HuH-7.5 (cell line): Measurements from ENCODE around the gene TMEM35A.
"Not testable (repeated sequence)": the region's sequence is repeated elsewhere in the genome, so short reads cannot be mapped to it uniquely, and the experiment has no call there.

ENCODE experiments used
- DNase-seq: peaks from one replicate; pipeline ENCODE4 v3.0.0; 2011; ENCODE audit warnings: low spot score

The TMEM35A gene, protein sequence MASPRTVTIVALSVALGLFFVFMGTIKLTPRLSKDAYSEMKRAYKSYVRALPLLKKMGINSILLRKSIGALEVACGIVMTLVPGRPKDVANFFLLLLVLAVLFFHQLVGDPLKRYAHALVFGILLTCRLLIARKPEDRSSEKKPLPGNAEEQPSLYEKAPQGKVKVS

GRCh38 chrX:101078716-101079598 lies at the start of gene TMEM35A:
Gene TMEM35A (plus strand): TSS chrX:101078879. CDS start chrX:101079003, 124 bp downstream.
- DNase-seq = no peak

DNA sequence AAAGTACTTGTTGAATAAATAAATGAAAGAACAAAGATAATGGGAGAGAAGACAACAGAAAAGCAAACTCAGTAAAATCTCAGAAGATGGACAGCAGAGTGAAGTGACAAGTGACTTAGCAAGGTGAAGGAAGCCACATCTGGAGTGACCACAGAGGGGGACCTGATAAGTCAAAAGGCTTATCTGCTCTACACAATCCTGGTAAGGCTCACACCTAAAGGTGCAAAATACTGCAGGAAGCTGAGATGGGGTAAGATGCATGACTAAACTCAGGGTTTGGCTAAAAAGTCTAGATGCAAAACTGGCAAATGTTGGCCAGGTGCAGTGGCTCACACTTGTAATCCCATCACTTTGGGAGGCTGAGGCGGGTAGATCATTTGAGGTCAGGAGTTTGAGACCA lies 49.0 kb upstream of the TMEM35A start:
- no peak for DNase-seq

GRCh38 chrX:101037231-101037630 lies 41.4 kb upstream of the TMEM35A start:
- no peak for DNase-seq

DNA sequence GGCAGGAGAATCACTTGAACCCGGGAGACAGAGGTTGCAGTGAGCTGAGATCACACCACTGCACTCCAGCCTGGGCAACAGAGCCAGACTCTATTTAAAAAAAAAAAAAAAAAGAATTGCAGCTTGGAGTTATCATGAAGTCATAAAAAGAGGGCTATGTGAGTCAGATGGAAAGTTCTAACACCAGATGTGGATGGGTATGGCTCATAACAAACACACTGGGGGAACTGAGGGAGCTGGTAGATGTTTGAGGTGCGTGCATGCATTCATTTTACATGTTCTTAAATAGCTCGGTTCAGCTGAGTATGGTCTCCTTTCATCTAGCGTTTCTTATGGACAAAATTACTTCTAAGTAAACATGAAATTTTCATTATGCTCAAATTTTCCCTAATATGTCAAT lies 38.5 kb upstream of the TMEM35A start:
- no peak for DNase-seq

- DNase-seq = no peak
These were observed 27.5 kb upstream of the TMEM35A start for GRCh38 chrX:101051153-101051548.

- DNase-seq = peak; percentile 54
These were observed 27.0 kb upstream of the TMEM35A start, which contains the start of gene TRMT2B for GRCh38 chrX:101051549-101052302. Gene TRMT2B (minus strand): TSS chrX:101052111. CDS start chrX:101042289, 9,822 bp downstream.

- not testable (repeated sequence) for DNase-seq
These were observed 22.1 kb upstream of the TMEM35A start for GRCh38 chrX:101056551-101056950.

GRCh38 chrX:101057093-101057714 lies 21.5 kb upstream of the TMEM35A start:
- DNase-seq = no peak

GRCh38 chrX:101062176-101062575 lies 16.5 kb upstream of the TMEM35A start:
- DNase-seq = no peak

- DNase-seq = no peak
These were observed 7.1 kb upstream of the TMEM35A start for GRCh38 chrX:101071582-101071981.

- no peak for DNase-seq
These were observed 1.1 kb downstream of the TMEM35A start for GRCh38 chrX:101079736-101080270.

- no peak for DNase-seq
These were observed 1.8 kb downstream of the TMEM35A start for GRCh38 chrX:101080326-101081124.

DNA sequence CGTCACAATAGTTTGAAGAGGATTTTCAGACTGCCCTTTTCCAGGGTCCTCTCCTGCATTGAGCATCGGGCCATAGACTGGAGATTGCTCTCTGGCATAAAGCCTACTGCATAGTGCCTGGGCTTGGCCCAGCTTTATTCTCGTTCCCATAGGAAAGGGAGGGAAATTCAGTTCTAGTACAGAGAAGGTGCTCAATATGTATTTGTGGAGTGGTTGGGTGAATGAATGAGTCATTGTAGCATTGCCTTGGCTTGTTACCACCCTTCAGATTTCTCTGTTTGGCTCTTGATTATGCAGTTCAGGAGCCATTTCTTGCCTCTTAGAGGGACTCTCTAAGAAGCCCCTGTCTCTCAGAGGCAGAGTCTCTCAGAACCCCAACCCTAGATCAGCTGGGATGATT lies 2.6 kb downstream of the TMEM35A start:
- DNase-seq = no peak

- DNase-seq = no peak
These were observed 13.1 kb downstream of the TMEM35A start for GRCh38 chrX:101091817-101092216.

DNA sequence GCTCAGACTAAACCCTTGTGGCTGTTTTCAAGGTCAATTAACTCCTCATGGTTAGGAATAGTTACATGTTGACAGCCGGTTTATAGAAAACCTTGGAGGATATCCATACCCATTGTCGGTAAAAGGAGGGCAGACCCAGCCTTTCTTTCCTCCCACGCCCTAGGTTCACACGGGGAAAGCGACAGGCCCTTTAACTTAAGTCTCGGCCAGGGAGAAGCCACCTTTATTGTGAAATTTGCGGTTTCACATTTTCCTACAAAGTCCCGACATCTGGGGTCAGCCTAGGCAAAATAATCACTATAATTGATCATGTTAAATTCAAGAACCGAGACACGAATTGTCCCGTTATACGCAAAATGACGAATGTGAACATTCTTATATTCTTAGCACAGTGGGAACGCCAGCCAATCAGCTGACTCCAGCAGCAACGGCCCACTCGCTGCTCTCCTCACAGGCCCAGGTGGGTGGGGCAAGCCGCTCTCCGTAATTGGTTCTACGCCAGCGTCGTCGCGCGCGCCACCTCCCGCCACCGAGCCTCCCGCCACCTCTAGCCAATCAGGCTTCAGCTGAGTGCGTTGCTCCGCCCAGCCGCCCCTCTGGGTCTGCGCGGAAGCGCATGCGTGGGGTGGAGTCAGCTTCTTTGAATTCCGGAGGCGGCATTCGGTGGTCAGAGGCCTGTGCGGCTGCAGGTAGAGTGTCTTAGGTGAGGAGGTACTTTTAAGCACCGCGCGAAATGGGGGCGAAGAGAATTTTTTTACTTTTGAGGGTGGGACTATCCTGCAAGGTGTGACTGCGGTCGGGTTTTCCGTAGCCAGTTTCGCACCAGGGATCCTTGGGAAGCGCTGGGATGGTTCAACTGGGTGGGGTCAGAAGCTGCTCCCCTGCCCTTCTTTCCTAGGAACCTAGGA lies 19.1 kb downstream of the TMEM35A start, which contains the start of gene CENPI:
CENPI (plus strand) TSS at position 659 of the 908 bp plus-strand sequence. CDS start 2,867 bp downstream, outside the sequence.
- peak; percentile 80 for DNase-seq

- no peak for DNase-seq
These were observed 29.6 kb downstream of the TMEM35A start for GRCh38 chrX:101108284-101108683.

- DNase-seq = no peak
These were observed 39.0 kb downstream of the TMEM35A start for GRCh38 chrX:101117701-101118100.

DNA sequence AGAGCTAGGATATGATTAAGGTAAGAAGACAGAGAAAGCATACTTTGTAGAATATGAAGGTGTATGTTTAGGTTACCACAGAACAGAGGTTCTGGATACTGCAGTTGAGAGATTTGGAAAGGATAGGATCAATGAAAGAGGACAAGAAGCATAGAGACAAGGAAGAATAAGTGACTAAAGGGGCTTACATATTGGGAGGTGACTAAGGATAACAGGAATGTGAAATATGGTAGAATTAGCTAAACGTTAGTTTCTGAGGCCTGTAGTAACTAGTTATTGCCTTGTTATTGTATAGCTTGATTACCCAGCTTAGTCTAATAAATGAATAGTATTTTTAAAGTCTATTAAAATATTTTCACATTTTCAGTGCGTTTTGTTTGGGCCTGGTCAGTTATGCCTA lies 57.6 kb downstream of the TMEM35A start:
- DNase-seq = no peak
